ENCODE measurements around the gene OR2A12. TPM values are rescaled to one million over a fixed set of nuclear protein-coding genes. Genes with fewer than 3 reads are reported as not detected.

Gene OR2A12
- polyA plus RNA-seq, 1 of the 3 experiments (the other 2 are of a cell fraction), result not detected

DNA sequence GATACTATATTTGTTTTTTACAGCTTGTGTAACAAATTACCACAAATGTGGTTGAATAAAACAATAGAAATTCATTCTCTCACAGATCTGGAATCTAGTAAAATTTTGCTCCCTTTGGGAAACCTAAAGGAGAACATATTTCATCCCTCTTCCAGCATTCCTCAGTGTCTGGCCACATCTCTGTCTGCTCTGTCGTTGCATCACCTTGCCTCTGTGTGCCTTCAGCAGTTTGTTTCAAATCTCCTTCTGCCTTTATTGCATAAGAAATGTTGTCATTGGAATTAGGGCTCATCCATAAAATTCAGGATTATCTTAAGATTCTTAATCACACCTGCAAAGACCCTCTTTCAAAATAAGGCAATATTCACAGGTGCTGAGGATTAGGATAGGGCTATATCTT is 51.4 kb downstream of the OR2A12 start:
- no peak for DNase-seq
- TF ChIP-seq RCOR1 (IDR thresholded peaks at IDR 0.05; ENCODE audit: low read length) (no peak), EZH2phosphoT487 (IDR thresholded peaks at IDR 0.05; ENCODE audit: borderline replicate concordance, low read depth) (no peak), TAF1 (IDR thresholded peaks at IDR 0.05; ENCODE audit: borderline replicate concordance, low read depth, low read length) (no peak), GABPA (IDR thresholded peaks at IDR 0.05; ENCODE audit: low read depth) (no peak), FOXJ3 (CRISPR knock-in tag; IDR thresholded peaks at IDR 0.05) (no peak), GATA2 (CRISPR knock-in tag; IDR thresholded peaks at IDR 0.05) (no peak), SIN3A (IDR thresholded peaks at IDR 0.05; ENCODE audit: borderline replicate concordance, low read depth, low read length) (no peak), TCF12 (IDR thresholded peaks at IDR 0.05) (no peak), MEF2A (IDR thresholded peaks at IDR 0.05; ENCODE audit: borderline replicate concordance, low read depth) (no peak), TEAD4 (IDR thresholded peaks at IDR 0.05; ENCODE audit: borderline replicate concordance, insufficient read depth) (no peak)
- TF ChIP-seq, protein P1, sequence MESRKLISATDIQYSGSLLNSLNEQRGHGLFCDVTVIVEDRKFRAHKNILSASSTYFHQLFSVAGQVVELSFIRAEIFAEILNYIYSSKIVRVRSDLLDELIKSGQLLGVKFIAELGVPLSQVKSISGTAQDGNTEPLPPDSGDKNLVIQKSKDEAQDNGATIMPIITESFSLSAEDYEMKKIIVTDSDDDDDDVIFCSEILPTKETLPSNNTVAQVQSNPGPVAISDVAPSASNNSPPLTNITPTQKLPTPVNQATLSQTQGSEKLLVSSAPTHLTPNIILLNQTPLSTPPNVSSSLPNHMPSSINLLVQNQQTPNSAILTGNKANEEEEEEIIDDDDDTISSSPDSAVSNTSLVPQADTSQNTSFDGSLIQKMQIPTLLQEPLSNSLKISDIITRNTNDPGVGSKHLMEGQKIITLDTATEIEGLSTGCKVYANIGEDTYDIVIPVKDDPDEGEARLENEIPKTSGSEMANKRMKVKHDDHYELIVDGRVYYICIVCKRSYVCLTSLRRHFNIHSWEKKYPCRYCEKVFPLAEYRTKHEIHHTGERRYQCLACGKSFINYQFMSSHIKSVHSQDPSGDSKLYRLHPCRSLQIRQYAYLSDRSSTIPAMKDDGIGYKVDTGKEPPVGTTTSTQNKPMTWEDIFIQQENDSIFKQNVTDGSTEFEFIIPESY (IDR thresholded peaks at IDR 0.05; ENCODE audit: borderline replicate concordance, low read depth), result no peak
- TF ChIP-seq, protein P2, sequence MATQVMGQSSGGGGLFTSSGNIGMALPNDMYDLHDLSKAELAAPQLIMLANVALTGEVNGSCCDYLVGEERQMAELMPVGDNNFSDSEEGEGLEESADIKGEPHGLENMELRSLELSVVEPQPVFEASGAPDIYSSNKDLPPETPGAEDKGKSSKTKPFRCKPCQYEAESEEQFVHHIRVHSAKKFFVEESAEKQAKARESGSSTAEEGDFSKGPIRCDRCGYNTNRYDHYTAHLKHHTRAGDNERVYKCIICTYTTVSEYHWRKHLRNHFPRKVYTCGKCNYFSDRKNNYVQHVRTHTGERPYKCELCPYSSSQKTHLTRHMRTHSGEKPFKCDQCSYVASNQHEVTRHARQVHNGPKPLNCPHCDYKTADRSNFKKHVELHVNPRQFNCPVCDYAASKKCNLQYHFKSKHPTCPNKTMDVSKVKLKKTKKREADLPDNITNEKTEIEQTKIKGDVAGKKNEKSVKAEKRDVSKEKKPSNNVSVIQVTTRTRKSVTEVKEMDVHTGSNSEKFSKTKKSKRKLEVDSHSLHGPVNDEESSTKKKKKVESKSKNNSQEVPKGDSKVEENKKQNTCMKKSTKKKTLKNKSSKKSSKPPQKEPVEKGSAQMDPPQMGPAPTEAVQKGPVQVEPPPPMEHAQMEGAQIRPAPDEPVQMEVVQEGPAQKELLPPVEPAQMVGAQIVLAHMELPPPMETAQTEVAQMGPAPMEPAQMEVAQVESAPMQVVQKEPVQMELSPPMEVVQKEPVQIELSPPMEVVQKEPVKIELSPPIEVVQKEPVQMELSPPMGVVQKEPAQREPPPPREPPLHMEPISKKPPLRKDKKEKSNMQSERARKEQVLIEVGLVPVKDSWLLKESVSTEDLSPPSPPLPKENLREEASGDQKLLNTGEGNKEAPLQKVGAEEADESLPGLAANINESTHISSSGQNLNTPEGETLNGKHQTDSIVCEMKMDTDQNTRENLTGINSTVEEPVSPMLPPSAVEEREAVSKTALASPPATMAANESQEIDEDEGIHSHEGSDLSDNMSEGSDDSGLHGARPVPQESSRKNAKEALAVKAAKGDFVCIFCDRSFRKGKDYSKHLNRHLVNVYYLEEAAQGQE (IDR thresholded peaks at IDR 0.05; ENCODE audit: low read depth, low read length), result no peak
- TF ChIP-seq, protein P3, sequence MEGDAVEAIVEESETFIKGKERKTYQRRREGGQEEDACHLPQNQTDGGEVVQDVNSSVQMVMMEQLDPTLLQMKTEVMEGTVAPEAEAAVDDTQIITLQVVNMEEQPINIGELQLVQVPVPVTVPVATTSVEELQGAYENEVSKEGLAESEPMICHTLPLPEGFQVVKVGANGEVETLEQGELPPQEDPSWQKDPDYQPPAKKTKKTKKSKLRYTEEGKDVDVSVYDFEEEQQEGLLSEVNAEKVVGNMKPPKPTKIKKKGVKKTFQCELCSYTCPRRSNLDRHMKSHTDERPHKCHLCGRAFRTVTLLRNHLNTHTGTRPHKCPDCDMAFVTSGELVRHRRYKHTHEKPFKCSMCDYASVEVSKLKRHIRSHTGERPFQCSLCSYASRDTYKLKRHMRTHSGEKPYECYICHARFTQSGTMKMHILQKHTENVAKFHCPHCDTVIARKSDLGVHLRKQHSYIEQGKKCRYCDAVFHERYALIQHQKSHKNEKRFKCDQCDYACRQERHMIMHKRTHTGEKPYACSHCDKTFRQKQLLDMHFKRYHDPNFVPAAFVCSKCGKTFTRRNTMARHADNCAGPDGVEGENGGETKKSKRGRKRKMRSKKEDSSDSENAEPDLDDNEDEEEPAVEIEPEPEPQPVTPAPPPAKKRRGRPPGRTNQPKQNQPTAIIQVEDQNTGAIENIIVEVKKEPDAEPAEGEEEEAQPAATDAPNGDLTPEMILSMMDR (IDR thresholded peaks at IDR 0.05), result no peak
- TF ChIP-seq, protein P4, sequence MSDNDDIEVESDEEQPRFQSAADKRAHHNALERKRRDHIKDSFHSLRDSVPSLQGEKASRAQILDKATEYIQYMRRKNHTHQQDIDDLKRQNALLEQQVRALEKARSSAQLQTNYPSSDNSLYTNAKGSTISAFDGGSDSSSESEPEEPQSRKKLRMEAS (IDR thresholded peaks at IDR 0.05; ENCODE audit: low read depth), result no peak
- 0% methylated on average over 1 of the region's 1 CpG for WGBS (ENCODE audit: low lambda C conversion rate)
- Histone ChIP-seq H3K27me3 (ENCODE audit: insufficient read depth) (no peaks in the 10 kb centered on the region; the same call in 1 of the 2 replicates), H3K79me2 (ENCODE audit: insufficient read depth) (no peaks in the 10 kb centered on the region), H2AFZ (ENCODE audit: low read depth) (no peak overlapping the region), H3K27ac (ENCODE audit: low read depth in 2 of 2, low read length in 1 of 2) (no peak overlapping the region), H3K9ac (no peak overlapping the region), H4K20me1 (ENCODE audit: insufficient read depth) (no peaks in the 10 kb centered on the region), H3F3A (replicated peaks; ENCODE audit: insufficient read depth) (no peaks in the 10 kb centered on the region), H3K4me1 (ENCODE audit: control insufficient read depth in 1 of 2, insufficient read depth in 2 of 2, low read depth in 1 of 2, low read length in 1 of 2) (no peaks in the 10 kb centered on the region), H3K9me2 (no peaks in the 10 kb centered on the region), H3K4me3 (ENCODE audit: low read depth in 2 of 2, low read length in 1 of 2) (no peak overlapping the region), H3K9me3 (no peaks in the 10 kb centered on the region; the same call in 1 of the 2 replicates), H3K36me3 (replicated peaks in 1 of 2; ENCODE audit: control insufficient read depth in 1 of 2, insufficient read depth in 2 of 2, low read length in 1 of 2) (no peaks in the 10 kb centered on the region), H3K4me2 (no peak overlapping the region)
- ChIA-PET POLR2A (no interaction called here), CTCF (interaction anchor here (0.7 to 2.0 kb wide), 3 partner anchors 10 to 126 kb away, joined by 3 to 10 read pairs (median 3); no protein-coding TSS in a partner anchor)

All from SK-N-SH (cell line).